Fibroblast of lung (primary cell): ENCODE measurements around the gene IFT81.

Experiments used
- CTCF ChIP-seq, 2 donors: IDR thresholded peaks in 1 of 2; conservative IDR thresholded peaks in 1 of 2; 1 replicate in 1 of 2; 2 replicates in 1 of 2; pipeline ENCODE4 v1.5.1; 2011 to 2012; ENCODE audit warnings: low read length in 2 of 2, control low read depth in 1 of 2, inconsistent platforms in 1 of 2, low read depth in 1 of 2, mild to moderate bottlenecking in 1 of 2
- EZH2 ChIP-seq: IDR thresholded peaks from 2 replicates; pipeline ENCODE4 v1.5.1; 2012; ENCODE audit warnings: low read length, control low read depth, mild to moderate bottlenecking; ENCODE audit errors: missing control alignments

GRCh38 chr12:110222027-110222426 is 97.9 kb downstream of the IFT81 start:
- no peak for TF ChIP-seq CTCF (conservative IDR thresholded peaks at IDR 0.05 in 1 of 2, IDR thresholded peaks at IDR 0.05 in 1 of 2; ENCODE audit: low read depth in 1 of 2, low read length in 2 of 2)
- no peak for TF ChIP-seq EZH2
